HG02759 (cell line): ENCODE data around the gene CLEC17A.
A peak's percentile ranks its signal among the peaks of the same experiment; 100 is the strongest.
"Not testable (repeated sequence)": the region's sequence is repeated elsewhere in the genome, so short reads cannot be mapped to it uniquely, and the experiment has no call there.

Experiments
- ATAC-seq: cut with Tn5 transposase; IDR thresholded peaks from one replicate; pipeline ENCODE4 v1.9.1; 2021; ENCODE audit warnings: mild to moderate bottlenecking, moderate library complexity; ENCODE audit not compliant: unreplicated experiment

Gene CLEC17A

GRCh38 chr19:14577885-14578427 is 4.9 kb upstream of the CLEC17A start:
- ATAC-seq: no peak

GRCh38 chr19:14580623-14581237 is 2.2 kb upstream of the CLEC17A start:
- ATAC-seq: no peak

GRCh38 chr19:14584372-14584771 is 1.5 kb downstream of the CLEC17A start:
- not testable (repeated sequence) for ATAC-seq

- ATAC-seq: peak; percentile 75
These were observed 2.3 kb downstream of the CLEC17A start for GRCh38 chr19:14585187-14585586.

- not testable (repeated sequence) for ATAC-seq
These were observed 6.5 kb downstream of the CLEC17A start for GRCh38 chr19:14589433-14589832.

GRCh38 chr19:14595558-14595957 is 12.7 kb downstream of the CLEC17A start:
- no peak for ATAC-seq

GRCh38 chr19:14599548-14600147 is 16.8 kb downstream of the CLEC17A start:
- no peak for ATAC-seq

- peak; percentile 81 for ATAC-seq
These were observed 21.1 kb downstream of the CLEC17A start for GRCh38 chr19:14603990-14604387.

- no peak for ATAC-seq
These were observed 23.7 kb downstream of the CLEC17A start for GRCh38 chr19:14606627-14607026.

GRCh38 chr19:14611051-14611450 is 28.2 kb downstream of the CLEC17A start:
- ATAC-seq: no peak

GRCh38 chr19:14612242-14612641 is 29.4 kb downstream of the CLEC17A start:
- ATAC-seq: not testable (repeated sequence)

- no peak for ATAC-seq
These were observed 29.8 kb downstream of the CLEC17A start for GRCh38 chr19:14612657-14613056.

- not testable (repeated sequence) for ATAC-seq
These were observed 30.7 kb downstream of the CLEC17A start for GRCh38 chr19:14613399-14614098.

- no peak for ATAC-seq
These were observed 31.2 kb downstream of the CLEC17A start for GRCh38 chr19:14614099-14614412.

- ATAC-seq: no peak
These were observed 32.7 kb downstream of the CLEC17A start for GRCh38 chr19:14615623-14616022.

GRCh38 chr19:14616407-14616806 is 33.5 kb downstream of the CLEC17A start:
- ATAC-seq: no peak

- ATAC-seq: no peak
These were observed 36.5 kb downstream of the CLEC17A start for GRCh38 chr19:14619404-14619803.

GRCh38 chr19:14624491-14624890 is 41.6 kb downstream of the CLEC17A start:
- ATAC-seq: not testable (repeated sequence)

GRCh38 chr19:14629557-14629956 is 46.7 kb downstream of the CLEC17A start:
- ATAC-seq: no peak

- no peak for ATAC-seq
These were observed 49.4 kb downstream of the CLEC17A start for GRCh38 chr19:14632286-14632685.

- no peak for ATAC-seq
These were observed 56.8 kb downstream of the CLEC17A start for GRCh38 chr19:14639536-14640277.
